Adipocyte (in vitro differentiated cells): ENCODE measurements around the gene ADAMTS15.
A peak's percentile ranks its signal among the peaks of the same experiment; 100 is the strongest.

Experiments used
- DNase-seq: peaks from one replicate; pipeline ENCODE4 v3.0.0-alpha.2; 2015; ENCODE audit warnings: low read depth
- H3K27me3 ChIP-seq: replicated peaks from 2 replicates; pipeline ENCODE4 v1.7.0; 2013; ENCODE audit warnings: mild to moderate bottlenecking, low read length, moderate library complexity; ENCODE audit not compliant: control insufficient read depth, insufficient read depth
- H3K36me3 ChIP-seq: 2 replicates; pipeline ENCODE4 v1.7.0; 2013; ENCODE audit warnings: low read length, mild to moderate bottlenecking, moderate library complexity; ENCODE audit not compliant: control insufficient read depth, insufficient read depth, severe bottlenecking
- H3K4me1 ChIP-seq: 2 replicates; pipeline ENCODE4 v1.7.0; 2013; ENCODE audit warnings: mild to moderate bottlenecking, low read length, moderate library complexity; ENCODE audit not compliant: control insufficient read depth, insufficient read depth
- H3K4me3 ChIP-seq: 2 replicates; pipeline ENCODE4 v1.7.0; 2013; ENCODE audit warnings: mild to moderate bottlenecking, low read length, moderate library complexity
- H3K9ac ChIP-seq: 2 replicates; pipeline ENCODE4 v1.7.0; 2013; ENCODE audit warnings: mild to moderate bottlenecking, low read length, moderate library complexity
- H3K9me3 ChIP-seq: 2 replicates; pipeline ENCODE4 v1.7.0; 2013; ENCODE audit warnings: mild to moderate bottlenecking, low read length, moderate library complexity; ENCODE audit not compliant: control insufficient read depth

ADAMTS15 gene

DNA sequence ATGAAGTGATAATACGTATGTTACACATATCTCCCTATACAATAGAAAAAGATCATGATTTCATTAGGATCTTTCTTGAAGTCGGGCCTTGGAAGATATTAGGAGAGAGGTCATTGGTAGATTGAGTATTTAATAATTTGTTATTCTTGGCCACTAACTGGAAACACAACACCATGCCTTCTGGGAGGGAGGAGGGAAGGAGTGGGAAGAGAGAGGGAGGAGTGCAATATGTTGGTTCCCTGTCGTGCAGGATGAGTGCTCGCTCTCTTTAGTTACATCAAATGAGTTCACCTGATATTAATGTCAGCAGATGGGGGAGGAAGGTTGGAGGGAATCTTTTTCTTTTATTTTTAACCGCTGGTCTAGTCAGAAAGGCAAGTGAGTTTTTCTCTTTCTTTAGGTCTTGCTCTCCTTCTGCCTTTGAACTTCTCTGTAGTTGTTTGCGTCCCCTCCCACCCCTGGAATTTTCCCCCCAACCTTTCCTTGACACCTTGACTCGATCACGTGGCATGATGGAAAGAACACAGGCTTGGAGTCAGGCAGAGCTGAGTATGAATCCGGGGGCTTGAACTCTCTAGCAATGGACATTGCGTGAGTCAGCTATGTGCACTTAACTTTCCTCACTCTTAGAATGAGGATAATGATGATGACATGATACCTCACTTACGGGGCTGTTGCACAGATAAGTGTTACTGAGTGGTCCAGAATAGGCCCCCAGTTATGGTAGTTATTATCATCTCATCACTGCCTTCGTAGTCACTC is 6.2 kb downstream of the ADAMTS15 start:
- Histone ChIP-seq H3K9ac (peak overlapping the region; percentile 93), H3K4me3 (peak overlapping the region; percentile 87), H3K9me3 (no peaks in the 10 kb centered on the region), H3K36me3 (peaks cover 33% of the 10 kb centered on the region), H3K27me3 (no peaks in the 10 kb centered on the region), H3K4me1 (peaks cover 82% of the 10 kb centered on the region)
- DNase-seq: no peak

DNA sequence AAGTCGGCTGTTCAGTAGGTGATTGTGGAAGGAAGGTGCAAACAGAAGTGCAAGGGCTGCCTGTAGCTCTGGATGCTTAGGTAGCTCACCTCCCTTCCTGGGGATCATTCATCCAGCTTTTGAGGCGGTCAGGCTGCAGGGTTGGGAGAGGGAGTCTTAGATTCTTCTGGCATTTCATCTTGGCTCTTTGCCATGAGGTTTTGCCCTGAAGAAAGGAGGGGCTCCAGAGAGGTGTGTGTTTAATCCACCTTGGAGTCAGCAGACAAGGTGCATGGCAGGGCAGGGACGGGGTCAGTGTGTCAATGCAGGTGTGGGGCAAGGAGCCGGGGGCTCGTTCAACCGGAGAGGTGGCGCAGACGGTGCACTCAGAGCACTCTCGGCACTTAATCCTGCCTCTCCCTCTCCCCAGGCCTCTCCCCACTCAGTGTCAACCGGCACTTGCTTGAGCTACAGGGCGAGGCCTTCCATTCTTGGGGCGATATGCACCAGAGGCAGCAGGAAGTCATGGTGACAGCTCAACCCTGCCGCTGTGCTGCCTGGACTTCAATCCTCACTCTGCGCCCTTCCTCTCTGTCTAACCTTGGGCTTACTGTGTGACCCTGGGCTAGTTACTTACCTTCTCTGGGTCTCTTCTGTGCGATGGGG is 7.2 kb downstream of the ADAMTS15 start:
- peak overlapping the region; percentile 44 for H3K9ac ChIP-seq
- no peaks in the 10 kb centered on the region for H3K27me3 ChIP-seq
- peak overlapping the region; percentile 87 for H3K4me3 ChIP-seq
- no peaks in the 10 kb centered on the region for H3K9me3 ChIP-seq
- H3K4me1 ChIP-seq: peaks cover 80% of the 10 kb centered on the region
- no peak for DNase-seq
- peaks cover 41% of the 10 kb centered on the region for H3K36me3 ChIP-seq

DNA sequence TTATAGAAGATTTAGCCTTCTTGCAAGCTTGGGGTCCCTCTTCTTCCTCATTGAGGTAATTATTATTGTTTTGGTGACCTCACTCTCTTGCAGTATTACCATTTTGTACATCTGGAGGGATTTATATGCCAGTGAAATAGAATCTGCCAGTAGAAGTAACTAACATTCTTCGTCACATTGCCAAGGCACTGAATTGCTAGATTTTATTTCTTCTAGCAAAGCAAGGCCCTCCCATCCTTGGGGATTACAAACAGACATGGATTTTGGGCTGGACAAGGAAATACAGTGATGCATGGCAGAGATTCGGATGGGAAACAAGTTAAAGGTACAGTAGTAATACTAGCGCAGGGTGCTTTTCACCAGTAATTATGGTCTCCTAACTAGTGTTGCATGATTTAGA is 7.8 kb downstream of the ADAMTS15 start:
- Histone ChIP-seq H3K9ac (no peak overlapping the region), H3K4me3 (no peak overlapping the region), H3K4me1 (peaks cover 73% of the 10 kb centered on the region), H3K36me3 (peaks cover 44% of the 10 kb centered on the region), H3K27me3 (no peaks in the 10 kb centered on the region), H3K9me3 (no peaks in the 10 kb centered on the region)
- no peak for DNase-seq

DNA sequence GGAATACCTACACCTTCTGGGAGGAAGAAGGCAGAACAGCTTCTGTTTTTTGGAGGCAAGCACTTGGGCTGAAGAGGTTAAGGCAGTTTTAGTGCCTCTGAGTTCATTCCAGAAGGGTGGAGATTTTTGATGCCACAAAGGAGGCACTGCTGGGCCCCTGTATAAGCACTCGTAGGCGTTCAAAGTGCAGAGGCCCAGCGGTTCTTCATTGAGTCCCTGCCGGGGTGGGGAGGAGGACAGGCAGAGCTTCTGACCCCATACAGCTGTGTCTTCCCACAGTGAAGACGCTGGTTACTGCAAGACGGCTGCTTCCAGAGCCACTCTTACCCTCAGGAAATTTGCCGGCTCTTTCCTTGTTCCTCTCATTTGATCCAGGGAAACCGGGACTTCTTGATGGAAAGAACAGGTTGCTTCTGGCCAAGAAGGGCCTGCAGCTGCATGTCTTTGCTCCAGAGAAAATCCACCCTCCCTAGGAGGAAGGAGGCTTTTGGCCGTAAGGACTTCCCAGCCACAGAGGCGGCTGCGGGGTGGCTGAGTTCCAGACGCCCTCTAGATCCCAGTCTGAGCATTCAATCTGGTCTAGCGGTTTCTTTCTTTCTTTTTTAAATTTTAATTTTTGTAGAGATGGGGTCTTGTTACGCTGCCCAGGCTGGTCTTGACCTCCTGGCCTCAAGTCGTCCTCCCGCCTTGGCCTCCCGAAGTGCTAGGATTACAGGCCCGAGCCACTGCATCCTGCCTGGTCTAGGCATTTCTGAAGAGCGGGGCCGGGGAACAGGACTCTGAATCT is 9.4 kb downstream of the ADAMTS15 start:
- H3K27me3 ChIP-seq: no peaks in the 10 kb centered on the region
- peak overlapping the region; percentile 73 for H3K9ac ChIP-seq
- no peak for DNase-seq
- peaks cover 60% of the 10 kb centered on the region for H3K36me3 ChIP-seq
- peaks cover 59% of the 10 kb centered on the region for H3K4me1 ChIP-seq
- no peaks in the 10 kb centered on the region for H3K9me3 ChIP-seq
- peak overlapping the region; percentile 60 for H3K4me3 ChIP-seq

DNA sequence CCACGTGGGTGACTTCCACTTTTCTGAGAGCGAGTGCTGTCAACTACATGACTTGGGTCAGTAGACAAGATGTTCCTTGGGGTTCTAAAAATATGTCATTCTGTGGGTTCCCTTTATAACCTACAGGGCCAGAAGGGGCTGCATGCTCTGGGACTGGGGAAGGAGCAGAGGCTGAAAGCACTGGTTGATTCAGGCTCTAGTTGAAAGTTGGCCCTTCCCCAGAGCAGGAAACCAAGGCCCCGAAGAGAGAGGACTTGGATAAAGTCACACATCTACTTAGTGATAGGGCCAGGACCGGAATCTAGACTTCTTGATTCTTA is 9.9 kb downstream of the ADAMTS15 start:
- no peaks in the 10 kb centered on the region for H3K27me3 ChIP-seq
- H3K36me3 ChIP-seq: peaks cover 65% of the 10 kb centered on the region
- H3K9ac ChIP-seq: peak overlapping the region; percentile 73
- no peaks in the 10 kb centered on the region for H3K9me3 ChIP-seq
- no peak overlapping the region for H3K4me3 ChIP-seq
- H3K4me1 ChIP-seq: peaks cover 54% of the 10 kb centered on the region
- no peak for DNase-seq

DNA sequence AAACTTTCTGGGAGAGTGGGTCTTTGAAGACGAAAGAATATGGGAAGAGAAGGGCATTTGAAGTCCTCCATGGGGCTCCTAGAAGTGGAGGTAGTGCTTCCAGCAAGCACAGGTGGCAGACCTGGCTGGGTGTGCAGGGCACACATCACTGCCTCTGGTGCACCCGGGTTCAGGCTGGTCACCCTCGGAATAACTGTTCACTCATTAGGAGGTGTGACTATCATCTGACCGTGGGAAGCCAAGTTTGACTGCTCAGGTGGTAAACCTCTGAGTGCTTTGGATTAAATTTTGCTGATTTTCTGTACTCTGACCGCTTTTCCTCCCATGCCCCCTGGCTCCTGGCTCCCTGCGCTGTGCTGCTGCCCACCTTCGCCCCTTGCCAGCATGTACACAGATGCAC is 11.1 kb downstream of the ADAMTS15 start:
- Histone ChIP-seq H3K4me3 (no peak overlapping the region), H3K36me3 (peaks cover 77% of the 10 kb centered on the region), H3K4me1 (peaks cover 45% of the 10 kb centered on the region), H3K9me3 (no peaks in the 10 kb centered on the region), H3K9ac (no peak overlapping the region), H3K27me3 (no peaks in the 10 kb centered on the region)
- DNase-seq: no peak

DNA sequence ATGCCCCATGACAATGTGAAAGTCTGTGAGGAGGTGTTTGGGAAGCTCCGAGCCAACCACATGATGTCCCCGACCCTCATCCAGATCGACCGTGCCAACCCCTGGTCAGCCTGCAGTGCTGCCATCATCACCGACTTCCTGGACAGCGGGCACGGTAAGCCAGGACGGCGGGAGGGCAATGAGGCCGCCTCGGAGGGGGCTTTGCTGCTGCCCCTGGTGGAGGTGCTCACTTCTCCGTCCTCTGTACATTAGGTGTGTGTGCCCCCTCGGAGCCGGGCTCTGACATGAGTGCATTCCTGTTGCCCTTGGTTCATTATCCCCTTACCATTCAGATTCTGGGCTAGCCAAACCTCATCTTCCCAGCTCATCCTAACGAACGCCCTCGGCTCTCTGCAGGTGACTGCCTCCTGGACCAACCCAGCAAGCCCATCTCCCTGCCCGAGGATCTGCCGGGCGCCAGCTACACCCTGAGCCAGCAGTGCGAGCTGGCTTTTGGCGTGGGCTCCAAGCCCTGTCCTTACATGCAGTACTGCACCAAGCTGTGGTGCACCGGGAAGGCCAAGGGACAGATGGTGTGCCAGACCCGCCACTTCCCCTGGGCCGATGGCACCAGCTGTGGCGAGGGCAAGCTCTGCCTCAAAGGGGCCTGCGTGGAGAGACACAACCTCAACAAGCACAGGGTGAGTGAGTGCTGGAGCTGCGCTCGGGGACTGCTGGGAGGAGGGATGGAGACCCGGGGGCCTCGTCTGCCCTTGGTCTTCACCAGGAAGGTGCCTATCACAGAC is 13.8 kb downstream of the ADAMTS15 start:
- H3K27me3 ChIP-seq: no peaks in the 10 kb centered on the region
- peaks cover 86% of the 10 kb centered on the region for H3K36me3 ChIP-seq
- no peak overlapping the region for H3K4me3 ChIP-seq
- H3K4me1 ChIP-seq: peaks cover 26% of the 10 kb centered on the region
- no peak overlapping the region for H3K9ac ChIP-seq
- H3K9me3 ChIP-seq: no peaks in the 10 kb centered on the region
- no peak for DNase-seq

DNA sequence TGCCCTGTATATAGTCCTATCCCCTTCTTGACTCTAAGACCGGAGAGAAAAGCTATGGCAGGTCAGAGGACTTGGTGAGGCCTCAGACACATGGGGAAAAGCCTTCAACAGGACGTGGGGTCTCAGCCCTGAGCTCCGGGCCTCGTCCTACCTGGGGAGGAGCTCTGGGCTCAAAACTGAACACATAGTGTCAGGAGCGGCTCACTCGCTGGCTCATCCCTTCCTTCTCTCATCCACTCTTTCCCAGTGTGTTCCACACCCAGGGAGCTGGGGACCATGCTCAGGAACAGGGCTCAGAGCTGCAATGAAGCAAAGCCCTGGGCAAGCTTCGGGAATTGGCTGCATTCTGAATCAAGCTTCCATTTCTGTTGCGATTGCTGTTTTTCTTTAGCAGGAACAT is 14.5 kb downstream of the ADAMTS15 start:
- Histone ChIP-seq H3K4me3 (no peak overlapping the region), H3K27me3 (no peaks in the 10 kb centered on the region), H3K36me3 (peaks cover 90% of the 10 kb centered on the region), H3K9ac (no peak overlapping the region), H3K4me1 (peaks cover 20% of the 10 kb centered on the region), H3K9me3 (no peaks in the 10 kb centered on the region)
- no peak for DNase-seq

DNA sequence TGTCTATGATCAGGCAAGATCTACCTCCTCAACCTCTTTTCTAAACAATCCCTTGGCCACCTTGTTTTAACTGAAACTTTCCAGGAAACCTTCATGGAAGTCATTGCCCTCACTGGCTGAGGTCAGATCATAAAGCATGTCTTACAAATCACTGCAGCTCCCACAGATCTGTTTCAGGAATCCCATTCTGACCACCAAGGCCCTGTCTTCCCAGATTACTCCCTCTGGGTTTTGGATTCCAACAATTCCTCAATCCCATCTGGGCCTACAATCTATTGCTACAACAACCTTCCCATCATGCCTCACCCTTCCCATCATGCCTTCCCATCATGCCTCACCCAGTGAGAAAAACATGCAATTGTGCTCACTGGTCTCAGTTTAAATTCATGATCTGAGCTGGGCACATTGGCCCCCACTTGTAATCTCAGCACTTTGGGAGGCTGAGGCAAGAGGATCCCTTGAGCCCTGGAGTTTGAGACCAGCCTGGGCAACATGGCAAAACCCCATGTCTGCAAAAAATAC is 15.9 kb downstream of the ADAMTS15 start:
- Histone ChIP-seq H3K9ac (no peak overlapping the region), H3K36me3 (peaks cover 90% of the 10 kb centered on the region), H3K4me1 (peaks cover 12% of the 10 kb centered on the region), H3K27me3 (no peaks in the 10 kb centered on the region), H3K4me3 (no peak overlapping the region), H3K9me3 (no peaks in the 10 kb centered on the region)
- DNase-seq: no peak

DNA sequence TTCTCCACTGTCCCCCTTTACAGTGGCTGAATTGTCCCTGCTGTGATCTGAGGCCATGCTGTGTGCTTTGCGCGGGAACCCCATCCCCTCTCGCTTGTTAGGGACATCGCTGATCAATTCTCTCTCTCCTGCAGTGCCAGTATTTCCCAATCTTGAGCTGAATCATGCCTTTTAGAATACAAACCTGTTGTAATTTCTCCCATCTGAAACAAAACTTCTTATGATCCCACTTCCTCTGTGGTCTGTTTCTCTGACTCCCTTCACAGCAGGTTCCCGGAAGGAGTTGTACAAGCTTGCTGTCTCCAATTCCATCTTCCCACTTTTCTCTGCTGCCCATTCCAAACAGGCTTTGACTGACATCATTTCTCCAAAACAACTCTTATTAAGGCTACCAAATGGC is 16.8 kb downstream of the ADAMTS15 start:
- Histone ChIP-seq H3K27me3 (no peaks in the 10 kb centered on the region), H3K9ac (no peak overlapping the region), H3K4me1 (peaks cover 12% of the 10 kb centered on the region), H3K9me3 (no peaks in the 10 kb centered on the region), H3K4me3 (no peak overlapping the region), H3K36me3 (peaks cover 88% of the 10 kb centered on the region)
- DNase-seq: no peak
